NCI-H2196 (cell line): Measurements from ENCODE around the gene GOLGA3.
"Not testable (repeated sequence)": the region's sequence is repeated elsewhere in the genome, so short reads cannot be mapped to it uniquely, and the experiment has no call there.

Source experiments
- DNase-seq: peaks from one replicate; lab custom pipeline; 2025; ENCODE audit not compliant: unreplicated experiment; lab: John Stamatoyannopoulos, UW

Gene GOLGA3

DNA sequence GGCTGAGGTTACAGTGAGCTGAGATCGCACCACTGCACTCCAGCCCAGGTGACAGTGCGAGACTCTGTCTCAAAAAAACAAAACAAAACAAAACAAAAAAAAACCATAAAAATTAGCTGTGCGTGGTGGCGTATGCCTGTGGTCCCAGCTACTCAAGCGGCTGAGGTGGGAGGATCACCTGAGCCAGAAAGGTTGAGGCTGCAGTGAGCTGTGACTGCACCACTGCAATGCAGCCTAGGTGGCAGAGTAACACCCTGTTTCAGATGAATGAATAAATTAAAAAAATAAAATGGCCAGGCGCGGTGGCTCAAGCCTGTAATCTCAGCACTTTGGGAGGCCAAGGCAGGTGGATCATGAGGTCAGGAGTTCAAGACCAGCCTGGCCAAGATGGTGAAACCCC is 75.0 kb downstream of the GOLGA3 start:
- DNase-seq: not testable (repeated sequence)

DNA sequence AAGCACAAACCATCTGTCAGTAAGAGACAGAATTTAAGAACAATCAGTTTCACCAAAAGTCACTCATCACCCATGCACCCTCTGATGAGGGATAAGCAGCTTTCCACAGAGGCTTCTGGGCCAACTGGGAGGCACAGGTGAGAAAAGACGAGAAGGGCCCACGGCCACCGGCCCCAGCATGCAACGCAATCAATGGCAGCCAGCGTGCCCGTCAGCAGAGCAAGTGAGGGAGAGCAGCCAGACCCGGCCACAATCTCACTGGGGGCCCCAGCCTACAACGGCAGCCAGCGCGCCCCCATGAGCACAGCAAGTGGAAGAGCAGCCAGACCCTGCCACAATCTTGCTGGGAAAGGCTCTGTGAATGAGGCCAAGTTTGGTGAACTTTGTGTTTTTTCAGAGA is 80.3 kb downstream of the GOLGA3 start:
- no peak for DNase-seq

DNA sequence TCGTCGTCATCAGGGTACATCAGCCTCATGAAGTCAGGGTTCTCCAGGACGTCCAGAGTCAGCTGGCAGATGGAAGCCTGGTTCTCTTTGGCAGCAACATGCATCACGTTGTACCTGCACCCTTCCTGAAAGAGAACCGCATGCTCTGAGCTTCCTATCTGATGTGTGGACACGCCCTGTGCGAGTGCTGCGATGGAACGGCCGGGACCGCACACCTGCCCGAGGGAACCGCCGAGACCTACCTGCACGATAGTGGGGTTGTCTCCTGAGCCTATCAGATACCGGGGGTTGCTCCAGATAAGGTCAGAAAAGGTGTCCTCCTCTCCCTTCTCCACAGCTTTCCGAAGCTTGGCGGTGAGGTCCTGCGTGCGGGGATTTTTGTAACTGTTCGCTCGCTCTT is 80.8 kb downstream of the GOLGA3 start:
- DNase-seq: no peak

GRCh38 chr12:132747395-132747794 is 81.3 kb downstream of the GOLGA3 start:
- DNase-seq: no peak

GRCh38 chr12:132746613-132747012 is 82.1 kb downstream of the GOLGA3 start:
- peak; percentile 50 for DNase-seq

- no peak for DNase-seq
Measured at GRCh38 chr12:132743831-132744230, 84.8 kb downstream of the GOLGA3 start.

GRCh38 chr12:132741620-132742019 is 87.0 kb downstream of the GOLGA3 start:
- no peak for DNase-seq

- DNase-seq: no peak
Measured at GRCh38 chr12:132740652-132741051, 88.0 kb downstream of the GOLGA3 start.

- no peak for DNase-seq
Measured at GRCh38 chr12:132740313-132740646, 88.4 kb downstream of the GOLGA3 start.

DNA sequence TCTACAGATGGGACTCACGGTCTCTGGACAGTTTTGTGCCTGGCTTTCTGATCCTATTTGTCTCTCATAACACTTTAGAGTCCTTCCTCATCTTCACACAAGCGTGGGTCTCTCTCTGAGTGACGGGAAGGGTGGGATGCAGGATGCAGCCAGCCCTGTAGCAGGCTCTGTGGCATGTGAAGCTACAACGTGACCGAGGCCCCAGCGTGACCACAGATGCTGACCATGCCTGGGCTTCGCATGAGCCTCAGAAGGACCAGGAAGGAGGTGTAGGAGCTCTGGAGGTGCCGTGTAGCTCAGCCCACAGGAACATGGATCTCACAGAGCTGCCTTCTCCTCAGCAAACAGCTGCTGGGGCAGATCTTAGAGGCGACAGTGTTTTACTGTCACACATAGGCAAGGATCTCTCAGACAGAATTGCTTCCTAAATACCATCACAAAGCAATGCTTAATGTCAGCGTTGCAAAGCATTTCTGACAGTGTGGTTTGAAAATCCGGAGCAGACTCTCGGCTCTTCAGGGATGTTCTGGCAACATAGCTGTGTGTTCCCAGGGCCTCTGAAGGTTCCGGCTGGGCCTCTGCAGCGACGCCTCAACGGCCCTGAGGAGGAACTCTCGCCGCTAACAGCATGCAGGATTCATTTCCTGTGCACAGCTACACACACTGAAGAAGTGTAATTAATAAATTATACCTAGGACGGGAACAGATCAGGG is 88.9 kb downstream of the GOLGA3 start:
- DNase-seq: no peak

- no peak for DNase-seq
Measured at GRCh38 chr12:132736913-132737312, 91.8 kb downstream of the GOLGA3 start.

DNA sequence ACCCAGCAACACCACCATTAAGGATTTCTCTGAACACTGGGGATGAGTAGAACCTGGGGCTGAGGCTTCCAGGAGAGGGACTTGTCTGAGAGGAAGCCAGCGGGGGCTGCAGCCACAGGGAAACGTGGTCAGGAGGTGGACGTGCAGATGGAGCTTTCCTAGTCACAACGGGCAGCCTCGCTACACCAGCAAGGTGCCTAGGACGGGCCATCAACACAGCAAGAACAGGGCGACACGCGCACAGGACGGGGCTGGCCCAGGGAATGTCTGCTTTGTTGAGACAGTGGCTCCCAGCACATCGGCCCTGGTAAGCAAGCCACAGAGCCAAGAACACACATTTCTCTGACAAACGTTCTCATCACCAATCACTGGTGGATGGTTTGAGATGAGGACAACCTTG is 92.3 kb downstream of the GOLGA3 start:
- DNase-seq: no peak

GRCh38 chr12:132735496-132735895 is 93.2 kb downstream of the GOLGA3 start:
- DNase-seq: no peak

- DNase-seq: no peak
Measured at GRCh38 chr12:132734206-132734605, 94.5 kb downstream of the GOLGA3 start.

DNA sequence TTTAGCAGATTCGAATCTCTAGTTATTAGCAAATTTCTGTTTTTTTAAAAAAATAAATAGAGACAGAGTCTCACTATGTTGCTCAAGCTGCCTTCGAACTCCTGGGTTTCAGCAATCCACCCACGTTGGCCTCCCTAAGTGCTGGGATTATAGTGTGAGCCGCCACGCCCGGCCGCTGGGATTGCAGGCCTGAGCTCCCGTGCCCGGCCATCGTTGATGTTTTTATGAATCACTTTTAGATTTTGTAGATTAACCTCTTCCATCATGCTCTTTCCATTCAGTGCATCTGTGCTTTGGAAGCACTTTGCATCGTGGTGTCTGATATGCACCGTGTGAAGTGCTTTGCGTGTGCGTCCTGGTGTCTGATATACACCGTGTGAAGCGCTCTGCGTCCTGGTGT is 97.1 kb downstream of the GOLGA3 start:
- no peak for DNase-seq

- DNase-seq: no peak
Measured at GRCh38 chr12:132730353-132730752, 98.3 kb downstream of the GOLGA3 start.

- DNase-seq: no peak
Measured at GRCh38 chr12:132729541-132730320, 98.9 kb downstream of the GOLGA3 start.

DNA sequence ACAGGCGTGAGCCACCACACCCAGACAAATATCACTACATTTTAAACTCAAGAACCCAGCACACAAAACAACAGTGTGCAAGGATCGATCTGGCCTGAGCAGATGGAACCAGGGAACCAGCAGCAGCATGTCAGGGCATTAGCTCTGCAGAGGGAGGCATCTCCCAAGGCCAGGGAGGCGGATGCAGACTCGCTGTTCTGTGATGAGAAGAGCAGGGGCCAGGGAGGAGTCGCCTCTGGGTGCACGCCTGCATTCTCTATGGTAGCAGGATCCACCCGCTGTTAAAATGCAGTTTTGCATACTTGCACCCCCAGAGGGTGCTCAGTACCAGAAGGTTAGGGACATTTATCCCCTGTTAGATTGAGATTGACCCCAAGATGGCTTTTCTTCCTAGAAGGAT is 100.2 kb downstream of the GOLGA3 start:
- DNase-seq: no peak

DNA sequence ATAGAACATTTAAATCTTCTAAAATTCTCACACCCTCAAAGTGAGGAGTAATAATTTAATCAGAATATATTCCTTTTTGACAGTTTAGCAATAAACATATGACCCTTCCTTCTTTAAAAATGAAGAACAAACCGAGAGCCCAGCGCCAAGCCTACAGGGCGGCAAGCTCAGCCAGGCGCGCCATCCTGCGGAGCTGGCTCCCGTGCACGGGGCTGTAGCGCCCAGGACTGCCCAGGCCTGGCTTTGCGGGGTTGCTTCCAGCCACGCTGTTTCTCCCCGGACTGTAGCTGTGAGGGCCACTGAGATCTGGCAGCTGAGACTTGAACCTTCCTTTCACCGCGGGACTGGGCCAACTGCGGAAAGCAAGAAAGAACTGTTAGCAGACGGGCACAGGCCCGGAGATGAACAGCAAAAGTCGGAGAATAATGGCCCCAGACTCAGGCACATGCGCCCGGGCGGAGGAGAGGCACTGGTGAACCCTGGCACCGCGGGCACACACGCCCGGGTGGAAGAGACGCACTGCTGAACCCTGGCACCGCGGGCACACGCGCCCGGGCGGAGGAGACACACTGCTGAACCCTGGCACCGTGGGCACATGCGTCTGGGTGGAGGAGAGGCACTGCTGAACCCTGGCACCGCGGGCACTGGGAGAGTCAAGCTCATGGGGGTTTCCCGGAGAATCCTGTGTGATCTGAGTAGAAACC is 101.4 kb downstream of the GOLGA3 start:
- DNase-seq: no peak

GRCh38 chr12:132726386-132726785 is 102.3 kb downstream of the GOLGA3 start:
- DNase-seq: no peak

- DNase-seq: no peak
Measured at GRCh38 chr12:132724506-132725241, 104.0 kb downstream of the GOLGA3 start.
